NCI-H510A (cell line): ENCODE data around the gene CHN2.
A peak's percentile ranks its signal among the peaks of the same experiment; 100 is the strongest.

ENCODE experiments used
- DNase-seq: peaks from one replicate; lab custom pipeline; 2025; lab: John Stamatoyannopoulos, UW

The CHN2 gene

DNA sequence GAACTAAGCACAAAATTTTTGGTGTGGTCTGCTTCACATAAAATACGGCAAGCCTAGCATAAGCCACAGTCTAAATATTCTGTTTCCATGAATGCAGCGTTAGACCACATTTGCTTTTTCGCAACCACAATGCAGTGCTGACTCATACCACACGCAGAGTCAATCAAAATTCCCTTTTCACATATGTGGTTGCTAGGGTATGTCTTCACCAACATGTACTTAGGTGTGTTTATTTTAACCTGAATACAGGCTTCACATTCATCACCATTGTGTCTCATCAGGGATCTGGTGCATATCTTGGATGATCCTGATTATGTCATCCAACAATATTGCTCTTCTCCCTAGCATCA is 90.8 kb downstream of the CHN2 start:
- no peak for DNase-seq

DNA sequence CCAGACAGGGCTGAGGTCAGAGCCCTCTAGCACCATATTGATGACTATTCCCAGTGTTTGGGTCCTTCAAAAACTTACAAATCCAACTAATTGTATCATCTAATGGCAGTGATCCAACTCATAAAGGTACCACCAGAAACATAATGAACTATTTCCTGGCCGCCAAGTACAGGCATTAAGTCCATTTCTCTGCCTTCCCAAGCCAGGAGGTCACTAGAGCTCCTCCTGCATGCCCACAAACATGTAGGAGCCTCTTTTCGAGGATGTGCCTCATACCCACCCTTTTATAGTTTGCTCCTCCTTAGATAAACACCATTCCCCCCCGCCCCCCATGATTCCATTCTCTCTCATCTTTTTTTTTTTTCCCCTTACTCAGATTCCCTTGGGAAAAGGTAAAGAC is 91.3 kb downstream of the CHN2 start:
- DNase-seq: no peak

DNA sequence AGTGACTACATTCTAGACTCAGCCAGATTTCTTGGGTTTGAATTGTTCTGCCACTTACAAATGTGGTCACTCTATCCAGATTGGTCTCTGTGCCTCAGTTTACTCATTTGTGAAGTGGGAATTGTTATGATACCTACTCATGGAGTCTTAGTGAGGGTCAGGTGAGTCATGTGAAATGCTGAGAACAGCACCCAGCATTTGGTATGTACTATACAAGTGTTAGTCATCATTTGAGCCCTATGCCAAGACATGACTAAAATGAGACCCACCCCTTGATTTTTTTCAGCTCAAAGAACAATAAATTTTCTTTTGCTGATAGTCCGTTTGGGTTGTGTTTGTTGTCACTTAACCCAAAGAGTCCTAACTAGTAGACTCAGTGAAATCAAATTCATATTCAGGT is 92.8 kb downstream of the CHN2 start:
- no peak for DNase-seq

DNA sequence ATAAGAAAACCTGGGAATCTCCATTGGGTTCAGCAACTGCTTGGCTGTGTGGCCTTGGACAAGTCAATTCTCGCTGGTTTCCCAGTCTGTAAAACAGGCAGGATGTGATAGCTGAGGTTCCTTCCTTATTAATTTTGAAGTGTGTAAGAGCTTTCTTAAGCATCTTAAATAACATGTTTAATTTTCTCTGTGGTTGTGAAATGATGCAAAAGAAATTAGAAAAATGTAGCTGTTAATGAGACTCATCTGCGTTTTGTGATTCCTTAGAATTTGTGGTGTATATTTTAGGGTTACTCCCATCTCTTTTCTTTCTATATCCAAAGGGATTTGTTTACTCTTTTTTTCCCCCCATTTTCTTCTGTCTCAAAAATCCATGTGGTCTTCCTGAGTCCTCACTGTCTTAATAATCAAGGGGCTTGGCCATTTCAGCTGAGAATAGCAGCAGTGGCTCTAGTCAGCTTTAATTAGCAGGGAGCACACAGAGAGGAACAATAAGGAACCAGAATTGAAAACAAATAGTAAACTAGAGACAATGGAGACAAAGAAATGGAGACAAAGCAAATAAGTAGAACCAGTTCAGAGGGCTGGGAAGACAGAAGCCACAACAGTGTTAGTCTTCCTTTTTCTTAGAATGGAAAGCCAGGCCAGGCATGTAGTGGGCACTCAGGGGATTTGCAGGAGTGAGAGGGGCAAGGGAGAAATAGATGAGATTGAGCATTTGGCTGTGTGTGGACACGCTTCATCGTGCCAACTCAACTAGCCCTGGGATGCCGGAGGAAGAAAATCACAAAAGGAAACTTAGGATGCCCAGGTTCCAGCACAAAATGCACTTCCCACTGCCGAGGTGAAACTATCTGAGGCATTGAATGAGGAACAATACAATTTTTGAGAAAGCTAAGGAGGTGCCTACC is 93.9 kb downstream of the CHN2 start:
- DNase-seq: no peak

DNA sequence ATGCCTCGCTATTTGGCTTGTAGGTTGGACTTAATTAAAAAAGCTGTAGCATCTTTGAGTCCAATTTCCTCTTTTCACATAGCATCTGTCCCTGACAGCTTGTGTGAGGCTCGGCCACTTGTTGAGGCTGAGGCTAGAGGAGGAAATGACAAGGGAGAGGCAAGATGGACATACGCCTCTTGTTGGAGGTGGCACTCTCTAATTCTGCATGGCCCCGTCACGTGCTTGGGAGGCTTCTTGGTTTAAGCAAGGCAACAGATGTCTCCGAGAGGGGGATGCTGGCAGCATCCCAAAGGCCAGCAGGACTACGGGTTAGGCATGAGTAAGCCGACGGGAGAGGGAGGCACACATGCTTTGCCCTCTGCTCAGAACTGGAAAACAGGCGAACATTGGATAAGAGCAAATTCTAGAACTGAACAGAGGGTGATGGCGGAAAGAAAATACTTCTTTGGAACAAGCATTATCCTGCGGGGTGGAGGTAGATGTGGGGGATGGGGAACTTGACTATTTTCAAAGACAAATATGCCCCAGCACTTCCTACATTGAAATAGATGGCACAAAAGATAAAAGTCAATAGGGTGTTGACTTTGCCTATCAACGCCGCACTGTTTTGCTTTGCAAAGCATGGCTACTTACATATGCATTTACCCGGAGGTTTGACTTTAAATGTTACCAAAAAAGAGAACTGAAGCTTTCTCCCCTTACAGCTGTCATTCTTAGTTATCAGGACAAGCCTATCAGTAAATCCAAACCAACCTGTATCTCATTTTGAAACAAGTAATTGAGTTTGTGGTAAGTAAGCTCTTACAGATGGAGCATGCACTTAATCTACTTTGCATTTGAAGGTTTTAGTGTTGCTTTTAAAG is 94.8 kb downstream of the CHN2 start:
- DNase-seq: peak; percentile 83

DNA sequence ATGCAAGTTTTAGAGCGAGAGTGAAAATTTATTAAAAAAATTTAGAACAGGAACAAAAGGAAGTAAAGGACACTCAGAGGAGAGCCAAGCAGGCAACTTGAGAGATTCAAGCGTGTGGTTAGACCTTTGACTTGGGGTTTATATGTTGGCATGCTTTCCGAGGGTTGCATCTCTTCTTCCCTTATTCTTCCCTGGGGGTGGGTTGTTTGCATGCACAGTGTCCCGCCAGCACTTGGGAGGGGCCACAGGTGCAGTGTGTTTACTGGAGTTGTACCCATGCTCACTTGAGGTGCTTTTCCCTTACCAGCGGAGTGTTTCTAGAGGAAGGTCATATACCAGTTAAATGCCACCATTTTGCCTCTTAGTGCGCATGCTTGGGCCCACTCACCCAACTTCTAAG is 96.3 kb downstream of the CHN2 start:
- DNase-seq: no peak

DNA sequence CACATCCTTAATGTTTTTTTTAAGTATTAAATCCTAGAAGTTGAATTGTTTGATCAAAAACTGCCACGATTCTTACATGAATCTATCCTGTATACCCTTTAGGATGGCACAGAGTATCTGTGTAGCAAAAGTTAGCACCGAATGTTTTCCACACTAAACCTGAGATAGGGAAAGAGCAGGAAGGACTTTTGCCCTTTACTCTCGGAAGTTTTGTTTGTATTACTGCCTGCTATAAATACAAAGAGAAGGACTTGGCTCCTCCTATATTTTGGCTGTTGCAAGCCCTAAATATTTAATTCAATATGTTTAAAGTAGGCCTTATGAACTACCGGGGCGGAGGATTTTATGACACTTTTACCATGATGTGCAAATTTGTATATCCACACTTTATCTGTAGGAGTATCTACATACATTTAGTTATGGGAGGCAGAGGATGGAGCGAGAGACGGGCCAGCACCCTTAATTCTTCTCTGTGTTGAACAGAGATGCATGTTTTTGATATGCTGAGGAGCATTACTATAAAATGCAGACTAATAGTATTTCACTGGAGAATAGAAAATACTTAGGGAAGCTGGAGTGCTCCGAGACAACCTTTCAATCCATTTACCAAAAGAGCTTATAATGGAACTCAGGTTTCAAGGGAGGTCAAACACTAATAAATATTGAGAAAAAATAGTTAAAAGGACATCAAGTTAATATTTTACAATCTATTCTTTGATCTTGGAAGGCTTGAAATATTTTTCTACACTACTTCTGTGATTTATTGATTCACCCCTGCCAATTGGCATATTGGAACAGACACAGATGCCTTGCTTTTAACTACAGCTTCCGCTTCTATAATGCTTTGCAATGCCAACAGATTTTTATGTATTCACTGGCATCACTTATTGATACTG is 97.4 kb downstream of the CHN2 start:
- no peak for DNase-seq

DNA sequence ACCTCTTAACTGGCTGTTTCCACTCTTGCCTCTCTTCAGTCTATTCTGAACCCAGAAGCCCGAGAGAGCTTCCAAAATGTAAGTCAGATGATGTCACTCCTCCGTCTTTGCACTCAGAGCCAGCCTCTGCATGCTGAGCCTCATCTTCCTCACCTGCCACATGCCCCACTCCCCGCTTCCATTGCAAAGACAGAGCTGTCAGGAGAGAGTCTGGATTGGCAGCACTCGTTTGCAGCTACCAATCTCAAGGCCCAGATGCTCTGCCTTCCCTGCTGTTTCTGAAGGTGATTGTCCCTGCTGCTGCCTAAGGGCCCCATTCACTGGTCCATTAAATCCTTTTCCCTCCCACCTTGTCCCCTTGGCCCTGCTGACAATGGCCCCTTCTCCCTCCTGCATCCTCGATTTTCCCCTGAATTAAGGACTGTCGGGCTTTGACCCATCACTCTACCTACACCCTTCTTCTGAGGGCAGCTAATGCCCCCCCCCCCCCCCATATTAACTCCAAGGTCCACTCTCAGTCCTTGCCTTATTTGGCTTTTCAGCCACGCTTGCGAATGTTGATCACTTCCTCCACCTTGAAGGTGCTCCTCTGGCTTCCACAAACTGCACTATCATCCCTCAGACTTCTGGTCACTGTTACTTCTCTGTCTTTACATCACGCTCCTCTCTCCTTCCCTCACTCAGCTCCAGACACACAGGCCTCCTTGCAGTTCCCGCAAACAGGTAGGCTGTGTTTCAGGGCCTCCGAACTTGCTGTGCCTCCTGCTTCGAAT is 98.5 kb downstream of the CHN2 start:
- no peak for DNase-seq

DNA sequence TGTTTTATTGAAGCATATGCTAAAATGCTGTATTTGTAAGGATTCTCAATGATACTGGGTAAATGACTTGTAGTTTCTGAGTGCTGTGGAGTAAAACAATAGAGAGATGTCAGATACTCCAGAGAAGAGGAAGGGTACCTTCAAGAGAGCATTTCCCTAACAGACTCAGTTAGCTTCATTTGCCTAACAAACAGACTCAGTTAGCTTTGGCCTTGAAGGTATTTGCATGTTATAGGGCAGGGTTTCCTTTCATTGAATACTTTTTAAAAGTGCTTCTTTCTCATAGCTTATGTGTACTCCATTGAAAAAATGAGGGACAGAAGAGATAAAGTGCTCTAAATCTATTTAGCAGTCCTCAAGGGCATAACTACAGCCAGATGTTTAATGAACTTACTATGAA is 101.8 kb downstream of the CHN2 start:
- no peak for DNase-seq

DNA sequence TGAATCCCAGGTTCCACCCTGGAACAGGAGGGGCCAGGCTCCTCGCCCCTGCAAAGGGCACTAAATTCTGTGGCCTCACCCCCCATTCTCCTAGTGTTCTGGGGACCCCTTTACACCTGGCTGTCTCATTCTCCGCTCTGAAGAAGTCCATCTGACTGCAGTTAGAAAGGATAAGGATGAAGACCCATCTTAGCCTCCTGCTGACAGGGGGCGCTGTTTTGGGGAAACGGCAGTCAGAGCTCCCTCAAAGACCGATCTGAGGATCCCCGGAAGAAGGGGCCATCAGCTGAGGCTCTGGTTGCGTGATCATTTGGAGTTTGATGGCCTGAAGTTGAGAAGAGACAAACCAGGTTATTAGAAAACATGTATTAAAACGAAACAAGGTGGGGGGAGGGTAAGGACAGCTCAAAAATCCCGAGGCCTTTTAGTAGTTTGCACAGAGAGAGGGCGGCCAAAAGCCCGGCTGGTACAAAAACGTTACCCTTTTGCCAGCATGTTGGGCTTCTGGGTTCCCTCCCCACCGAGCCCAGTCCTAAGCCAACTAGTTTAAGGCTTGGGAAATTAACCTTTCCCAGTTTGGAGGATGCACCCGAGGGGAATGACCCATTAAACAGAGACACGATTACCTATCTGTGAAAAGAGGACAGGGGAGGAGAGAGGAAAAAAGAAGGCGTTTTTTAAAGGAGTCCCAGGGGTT is 102.8 kb downstream of the CHN2 start:
- DNase-seq: no peak

DNA sequence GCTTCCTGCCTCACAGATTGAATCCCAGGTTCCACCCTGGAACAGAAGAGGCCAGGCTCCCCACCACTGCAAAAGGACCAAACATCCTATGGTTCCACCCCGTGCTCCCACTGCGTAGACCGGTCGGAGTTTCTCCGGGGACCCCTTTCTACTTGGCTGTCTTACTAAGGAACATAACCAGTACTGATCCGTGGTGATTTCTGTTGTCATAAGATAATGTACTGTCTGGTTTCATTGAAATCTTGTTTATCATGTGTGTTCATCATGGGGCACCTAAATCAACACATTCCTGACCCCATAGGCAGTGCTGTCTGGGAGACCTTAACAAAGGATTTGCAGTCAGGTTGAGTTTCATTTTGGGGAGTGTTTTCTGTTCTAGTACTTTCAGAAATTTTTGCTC is 104.5 kb downstream of the CHN2 start:
- DNase-seq: no peak

DNA sequence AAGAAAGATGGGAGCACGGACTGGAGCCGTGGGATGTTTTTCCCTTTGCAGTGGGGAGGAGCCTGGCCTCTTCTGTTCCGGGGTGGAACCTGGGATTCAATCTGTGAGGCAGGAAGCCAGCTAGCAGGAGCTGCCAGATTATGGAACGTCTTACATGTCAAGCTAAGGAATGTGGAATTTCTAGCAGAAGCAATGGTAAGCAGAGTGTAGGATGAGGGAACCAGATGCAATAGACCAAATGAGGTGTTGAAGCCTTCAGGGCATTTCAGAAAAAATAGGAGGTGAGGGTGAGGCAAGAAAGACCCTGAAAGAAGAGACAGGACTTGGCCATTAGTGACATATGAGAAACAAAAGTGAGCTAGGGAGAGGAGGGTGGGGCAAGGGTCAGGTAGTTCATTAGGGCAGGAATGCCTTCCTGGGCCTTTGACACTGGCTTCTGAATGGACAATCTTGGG is 105.5 kb downstream of the CHN2 start:
- no peak for DNase-seq

DNA sequence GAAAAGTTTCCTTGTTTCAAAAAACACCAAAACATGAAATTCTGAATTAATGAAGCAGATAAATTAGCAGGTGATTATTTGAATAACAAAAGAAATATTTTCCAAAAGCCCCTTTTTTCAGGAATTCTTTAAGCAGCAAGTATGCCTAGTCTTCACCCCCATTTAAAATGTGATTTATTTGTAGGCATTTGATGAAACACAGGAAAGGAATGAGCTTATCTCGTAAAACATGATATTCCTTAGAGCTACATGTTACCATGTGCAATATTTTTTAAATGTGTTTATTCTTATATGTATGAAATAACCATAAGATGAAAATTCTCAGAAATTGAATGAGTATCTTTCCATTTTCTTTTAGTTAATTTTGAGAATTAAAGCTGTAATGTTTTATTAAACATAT is 106.1 kb downstream of the CHN2 start:
- no peak for DNase-seq

DNA sequence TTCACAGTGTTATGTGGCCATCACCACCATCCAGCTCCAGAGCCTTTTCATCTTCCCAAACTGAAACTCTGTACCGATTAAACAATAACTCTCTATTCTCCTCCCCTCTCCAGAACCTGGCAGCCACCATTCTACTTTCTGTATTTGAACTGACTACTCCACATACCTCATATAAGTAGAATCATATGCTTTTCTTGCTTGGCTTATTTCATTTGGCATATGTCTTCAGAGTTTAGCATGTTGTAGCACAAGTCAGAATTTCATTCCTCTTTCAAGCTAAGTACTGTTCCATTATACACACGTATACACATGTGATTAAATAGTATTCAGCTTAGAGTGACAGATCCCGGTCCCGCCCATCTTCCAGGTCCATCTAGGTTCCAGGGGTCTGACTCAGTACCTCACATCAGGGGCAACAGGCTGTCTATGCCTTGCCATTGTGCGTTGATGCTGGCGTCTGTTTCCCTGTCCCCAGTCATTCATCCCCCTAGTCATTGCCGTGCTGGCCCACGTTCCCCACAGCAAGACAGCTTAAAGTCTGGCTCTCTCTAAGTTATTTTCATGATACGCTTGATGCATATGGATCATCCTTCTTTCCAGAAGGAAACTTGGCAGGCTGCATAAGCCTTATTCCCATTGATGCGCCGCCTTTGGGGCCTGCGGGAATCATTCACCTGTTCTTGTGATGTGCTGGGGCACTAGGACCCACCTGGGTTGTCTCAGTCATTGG is 108.3 kb downstream of the CHN2 start:
- no peak for DNase-seq

DNA sequence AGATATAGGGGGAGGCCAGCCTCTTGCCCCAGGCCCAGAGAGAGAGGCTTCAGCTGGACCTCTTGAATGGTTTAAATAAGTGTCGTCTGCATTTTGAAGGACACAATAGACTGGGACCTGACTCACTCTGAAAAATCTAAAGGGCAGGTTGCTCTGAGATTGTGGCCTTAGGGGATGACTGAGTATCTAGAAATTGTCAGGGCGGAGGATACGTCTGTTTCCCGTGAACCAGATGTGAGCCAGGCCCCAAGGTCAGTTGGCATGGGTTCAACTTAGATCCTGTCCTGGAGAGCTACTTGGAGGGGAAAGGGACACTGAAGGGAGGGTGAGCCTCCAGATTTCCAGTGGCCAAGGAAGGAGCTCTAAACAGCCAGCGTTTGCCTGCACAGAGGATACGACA is 110.2 kb downstream of the CHN2 start:
- no peak for DNase-seq

DNA sequence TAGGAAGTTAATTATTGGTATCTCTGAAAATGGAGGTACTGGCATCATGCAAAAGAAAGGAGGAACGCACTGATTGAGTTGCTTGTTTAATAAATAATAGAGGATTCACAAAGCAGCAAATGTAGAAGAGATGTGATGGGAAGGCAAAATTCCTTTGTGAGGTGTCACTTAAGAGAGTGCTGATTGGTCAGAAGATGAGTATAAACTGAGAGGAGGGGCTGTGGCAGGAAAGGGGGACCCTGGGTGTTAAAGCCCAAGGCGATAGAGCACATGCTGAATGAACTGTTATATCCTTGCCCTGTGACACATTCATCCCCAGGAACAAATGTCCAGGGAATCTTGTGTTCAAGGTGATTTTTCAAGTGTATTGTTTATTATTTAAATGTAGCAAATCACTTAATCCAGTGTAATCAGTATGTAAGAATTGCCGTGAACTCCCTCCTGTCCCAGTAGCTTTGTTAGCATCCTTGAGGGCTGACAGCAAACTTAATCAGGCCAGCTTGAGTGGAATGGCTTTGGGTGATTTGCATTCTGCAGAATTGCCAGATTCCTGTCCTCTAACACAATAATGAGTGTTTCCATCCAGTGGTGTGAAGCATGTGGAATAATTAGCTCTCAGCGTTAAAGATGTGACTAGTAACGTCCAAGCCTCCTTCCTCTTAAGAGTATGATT is 111.9 kb downstream of the CHN2 start:
- no peak for DNase-seq

DNA sequence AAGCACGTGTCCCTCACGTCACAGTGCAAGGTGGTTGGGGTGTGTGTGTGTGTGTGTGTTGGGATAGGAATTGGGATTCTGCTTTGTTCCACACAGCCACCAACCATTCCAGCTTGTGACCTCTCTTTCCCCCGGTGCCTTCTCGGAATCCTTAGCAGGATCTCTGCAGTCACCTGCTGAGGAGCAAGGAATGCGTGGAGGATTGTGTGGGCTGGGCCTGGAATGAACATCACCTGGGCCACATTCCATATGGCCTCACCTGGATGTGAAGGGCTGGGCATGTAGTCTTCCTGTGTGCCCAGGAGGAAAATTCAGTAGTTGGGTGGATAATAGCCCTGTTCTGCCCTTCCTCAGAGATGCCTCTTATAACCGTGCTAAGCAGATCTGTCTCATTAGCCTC is 113.8 kb downstream of the CHN2 start:
- DNase-seq: no peak

DNA sequence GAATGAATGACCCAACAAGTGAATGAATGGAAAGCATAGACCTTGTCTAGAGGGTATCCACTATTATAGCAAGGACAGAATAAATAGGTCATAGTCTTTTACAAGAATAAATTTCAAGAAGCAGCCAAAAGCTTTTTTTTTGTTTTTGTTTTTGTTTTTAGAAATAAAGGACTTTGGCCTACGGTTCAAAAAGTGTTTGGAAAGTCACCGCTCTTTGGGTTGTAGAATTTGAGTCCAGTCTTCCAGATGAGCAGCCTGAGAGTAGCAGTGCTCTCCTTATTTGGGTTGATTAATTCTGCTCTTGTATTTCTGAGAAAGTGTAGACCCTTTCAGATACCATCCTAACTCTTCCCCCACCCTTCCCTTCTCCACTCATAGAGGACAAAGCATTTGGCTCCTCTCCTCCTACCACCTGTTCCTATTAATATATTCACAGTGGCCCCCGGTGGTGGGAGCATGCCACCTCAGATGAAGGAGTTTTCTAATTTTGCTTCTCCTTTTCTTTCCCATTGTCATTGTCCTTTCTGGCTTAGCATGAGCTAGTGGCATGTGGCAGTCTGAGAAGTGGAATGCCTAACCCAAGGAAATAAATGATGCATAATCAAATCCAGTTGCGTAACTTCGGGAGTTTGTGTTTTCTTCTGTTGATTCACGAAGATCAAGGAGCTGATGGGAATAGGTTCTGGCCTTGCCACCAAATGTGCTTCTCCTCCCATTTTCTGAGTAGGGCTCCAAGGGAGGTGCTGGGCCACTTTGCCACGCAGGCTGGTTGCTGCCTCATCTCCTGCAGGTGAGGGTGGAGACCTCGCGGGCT is 114.7 kb downstream of the CHN2 start:
- no peak for DNase-seq

DNA sequence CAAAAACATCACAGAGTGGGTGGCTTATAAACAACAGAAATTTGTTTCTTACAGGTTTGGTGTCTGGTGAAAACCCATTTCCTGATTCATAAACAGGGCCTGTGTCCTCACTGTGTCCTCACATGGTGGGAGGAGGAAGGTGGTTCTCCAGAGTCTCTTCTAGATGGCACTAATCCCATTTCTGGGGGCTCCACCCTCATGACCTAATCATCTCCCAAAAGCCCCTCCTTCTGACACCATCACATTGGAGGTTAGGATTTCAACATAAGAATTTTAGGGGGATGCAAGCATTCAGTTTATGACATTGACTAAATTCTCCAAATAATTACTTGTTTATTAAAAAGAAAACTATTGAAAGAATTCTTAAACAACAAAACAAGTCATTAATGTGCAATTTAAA is 116.0 kb downstream of the CHN2 start:
- DNase-seq: no peak
